Transverse colon (tissue), 4 donors: ENCODE data around the gene DENND1C. TPM values are rescaled to one million over a fixed set of nuclear protein-coding genes. Genes with fewer than 3 reads are reported as not detected.

Experiments used
- DNase-seq: peaks from one replicate; pipeline ENCODE4 v3.0.0-alpha.2; 2019
- H3K27ac ChIP-seq, 4 donors: fragments of 200-600 bp; sonication (generic); 2 replicates each; pipeline ENCODE4 v1.5.1; 2016 to 2018; ENCODE audit warnings: inconsistent platforms in 4 of 4
- H3K27me3 ChIP-seq: fragments of 200-600 bp; sonication (generic); 2 replicates; pipeline ENCODE4 v1.5.1; 2017; ENCODE audit warnings: inconsistent platforms
- H3K36me3 ChIP-seq, 4 donors: fragments of 200-600 bp; sonication (generic); 2 replicates each; pipeline ENCODE4 v1.5.1; 2017 to 2019; ENCODE audit warnings: inconsistent platforms in 4 of 4
- H3K4me1 ChIP-seq, 4 donors: fragments of 200-600 bp; sonication (generic); 2 replicates each; pipeline ENCODE4 v1.5.1; 2017 to 2020; ENCODE audit warnings: inconsistent platforms in 4 of 4
- H3K4me3 ChIP-seq, 4 donors: fragments of 200-600 bp; sonication (generic); 1 replicate in 1 of 4; 2 replicates in 3 of 4; pipeline versions ENCODE4 v1.5.1 to v1.6.1; 2017 to 2019; ENCODE audit warnings: inconsistent platforms in 4 of 4
- H3K9me3 ChIP-seq, 2 donors: fragments of 200-600 bp; sonication (generic); 2 replicates each; pipeline ENCODE4 v1.5.1; 2017 to 2019; ENCODE audit warnings: inconsistent platforms in 2 of 2
- EP300 ChIP-seq: sonication (generic); formaldehyde crosslinking; IDR thresholded peaks from one replicate; pipeline ENCODE4 v1.6.1; 2017; ENCODE audit warnings: antibody characterized with exemption, low read depth
- POLR2A ChIP-seq: fragments of 450-650 bp; IDR thresholded peaks from one replicate; pipeline ENCODE4 v1.6.1; 2016; ENCODE audit warnings: antibody characterized with exemption, mild to moderate bottlenecking, moderate library complexity
- POLR2AphosphoS5 ChIP-seq, 3 donors: sonication (generic); formaldehyde crosslinking; IDR thresholded peaks; one replicate each; pipeline ENCODE4 v1.6.1; 2016; ENCODE audit warnings: antibody characterized with exemption in 3 of 3
- WGBS, 2 donors: methylation state at CpG; one replicate each; pipeline ENCODE4 v1.1.5; 2018; ENCODE audit warnings: low coverage in 1 of 2; 5-methylcytosine and 5-hydroxymethylcytosine counted together
- in situ Hi-C, 4 donors: fragments of 200-750 bp; cut with MboI; loops; one replicate each; pipeline versions ENCODE4 v1.15.0 to v1.15.1; 2017; ENCODE audit warnings: low sequenced_read_pairs in 3 of 4, low pct_ligation_motif_present in 1 of 4, low pct_unique_long_range_greater_than_20kb in 1 of 4
- intact Hi-C: fragments of 100-400 bp; cut with DNase I; formaldehyde crosslinking; loops from one replicate; pipeline ENCODE4 v1.15.1; 2023; ENCODE audit warnings: low total_unique reads
- total RNA-seq, 4 donors: library from RNA; depleted of rRNA; stranded (reverse); fragments of >200 nt; gene quantifications; one replicate each; pipeline ENCODE4 v1.1.0, GENCODE V29; 2016
- TF ChIP-seq, protein P1 (sequence below), 5 experiments: fragments of 200-600 bp in 3 of 5; fragments of 450-650 bp in 2 of 5; sonication (generic) in 3 of 5; IDR thresholded peaks; 1 replicate in 2 of 5; 2 replicates in 3 of 5; pipeline ENCODE4 v1.5.1; 2016 to 2017; ENCODE audit warnings: antibody characterized with exemption in 5 of 5, inconsistent platforms in 3 of 5, mild to moderate bottlenecking in 2 of 5, moderate library complexity in 1 of 5

Gene DENND1C
- total RNA-seq, 4 donors from 2014 or later = 0.40 to 7.5 (median 5.0) TPM

DNA sequence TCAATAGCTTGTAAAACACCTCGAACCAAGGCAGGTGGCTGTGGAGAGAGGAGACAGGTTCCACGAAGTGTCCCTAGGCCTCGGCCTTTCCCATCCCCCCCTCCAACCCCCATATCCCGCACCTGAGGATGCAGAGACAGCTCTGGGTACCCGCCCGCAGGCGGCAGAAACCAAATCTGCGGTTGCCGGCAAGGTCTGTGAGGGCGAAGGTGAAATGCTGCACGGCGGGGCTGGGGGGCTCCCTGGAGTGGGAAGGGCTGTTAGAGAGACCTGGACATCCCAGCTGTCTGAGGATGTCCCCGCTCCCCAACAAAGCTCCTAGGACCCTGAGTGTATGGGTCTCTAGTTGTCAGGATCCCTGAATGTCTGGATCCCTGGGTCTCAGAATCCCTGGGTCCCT lies 2.8 kb downstream of the DENND1C start:
- H3K27ac ChIP-seq = no peak overlapping the region
- intact Hi-C loops = no loop called here
- in situ Hi-C loops = no loop called here
- TF ChIP-seq EP300 (no peak), POLR2AphosphoS5 (IDR thresholded peaks at IDR 0.05) (no peak), POLR2A (no peak)
- TF ChIP-seq, protein P1, sequence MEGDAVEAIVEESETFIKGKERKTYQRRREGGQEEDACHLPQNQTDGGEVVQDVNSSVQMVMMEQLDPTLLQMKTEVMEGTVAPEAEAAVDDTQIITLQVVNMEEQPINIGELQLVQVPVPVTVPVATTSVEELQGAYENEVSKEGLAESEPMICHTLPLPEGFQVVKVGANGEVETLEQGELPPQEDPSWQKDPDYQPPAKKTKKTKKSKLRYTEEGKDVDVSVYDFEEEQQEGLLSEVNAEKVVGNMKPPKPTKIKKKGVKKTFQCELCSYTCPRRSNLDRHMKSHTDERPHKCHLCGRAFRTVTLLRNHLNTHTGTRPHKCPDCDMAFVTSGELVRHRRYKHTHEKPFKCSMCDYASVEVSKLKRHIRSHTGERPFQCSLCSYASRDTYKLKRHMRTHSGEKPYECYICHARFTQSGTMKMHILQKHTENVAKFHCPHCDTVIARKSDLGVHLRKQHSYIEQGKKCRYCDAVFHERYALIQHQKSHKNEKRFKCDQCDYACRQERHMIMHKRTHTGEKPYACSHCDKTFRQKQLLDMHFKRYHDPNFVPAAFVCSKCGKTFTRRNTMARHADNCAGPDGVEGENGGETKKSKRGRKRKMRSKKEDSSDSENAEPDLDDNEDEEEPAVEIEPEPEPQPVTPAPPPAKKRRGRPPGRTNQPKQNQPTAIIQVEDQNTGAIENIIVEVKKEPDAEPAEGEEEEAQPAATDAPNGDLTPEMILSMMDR (IDR thresholded peaks at IDR 0.05) = no peak
- no peak for DNase-seq
- no peak overlapping the region for H3K4me3 ChIP-seq
- H3K36me3 ChIP-seq = no peaks in the 10 kb centered on the region
- peaks cover 4 to 17% (median 13%) of the 10 kb centered on the region in 4 donors for H3K4me1 ChIP-seq
- WGBS, 2 donors = 85% methylated on average over 11 of the region's 13 CpGs; no CpG with 5 or more reads in 1 of the 2 donors
- H3K27me3 ChIP-seq = peaks cover 19% of the 10 kb centered on the region
- H3K9me3 ChIP-seq = no peaks in the 10 kb centered on the region

DNA sequence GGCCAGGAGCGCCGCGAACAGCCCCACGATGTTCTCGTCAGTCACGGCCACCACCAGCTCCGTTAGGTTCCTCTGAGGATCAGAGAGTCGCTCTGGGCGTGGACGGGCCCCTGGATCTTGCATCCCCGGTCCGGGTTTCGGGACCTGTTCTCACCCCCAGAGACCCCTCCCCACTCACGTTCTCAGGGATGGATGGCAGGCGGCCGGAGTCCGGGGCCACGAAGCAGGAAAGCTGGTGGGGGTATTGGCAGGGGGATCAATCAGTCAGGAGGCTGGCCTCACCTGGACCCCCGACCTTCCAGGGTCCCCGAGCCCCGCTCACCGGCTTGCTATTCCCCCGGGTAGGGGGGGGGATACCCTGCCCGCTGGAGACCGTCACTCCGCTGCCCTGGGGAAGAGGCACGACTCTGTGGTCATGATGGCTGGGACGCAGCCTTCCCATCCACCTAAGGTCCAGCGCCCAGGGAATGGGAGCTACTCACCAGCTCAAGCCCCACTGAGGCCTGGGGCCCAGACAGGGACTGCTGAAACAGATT lies 4.6 kb downstream of the DENND1C start:
- 42% methylated on average over 29 of the region's 29 CpGs; no CpG with 5 or more reads in 1 of the 2 donors for WGBS, 2 donors
- Histone ChIP-seq H3K4me1 (peaks cover 4 to 17% (median 13%) of the 10 kb centered on the region in 4 donors), H3K9me3 (no peaks in the 10 kb centered on the region), H3K36me3 (no peaks in the 10 kb centered on the region), H3K27ac (peak overlapping the region in 2 of 4 donors; percentile 26 to 40), H3K27me3 (peaks cover 19% of the 10 kb centered on the region), H3K4me3 (peak overlapping the region in 2 of 4 donors; percentile 24 to 37)
- DNase-seq = no peak
- in situ Hi-C loops = no loop called here
- intact Hi-C loops = no loop called here
- TF ChIP-seq EP300 = no peak
- TF ChIP-seq, protein P1 (IDR thresholded peaks at IDR 0.05) = no peak
- TF ChIP-seq POLR2A = no peak
- TF ChIP-seq POLR2AphosphoS5 (IDR thresholded peaks at IDR 0.05) = no peak

DNA sequence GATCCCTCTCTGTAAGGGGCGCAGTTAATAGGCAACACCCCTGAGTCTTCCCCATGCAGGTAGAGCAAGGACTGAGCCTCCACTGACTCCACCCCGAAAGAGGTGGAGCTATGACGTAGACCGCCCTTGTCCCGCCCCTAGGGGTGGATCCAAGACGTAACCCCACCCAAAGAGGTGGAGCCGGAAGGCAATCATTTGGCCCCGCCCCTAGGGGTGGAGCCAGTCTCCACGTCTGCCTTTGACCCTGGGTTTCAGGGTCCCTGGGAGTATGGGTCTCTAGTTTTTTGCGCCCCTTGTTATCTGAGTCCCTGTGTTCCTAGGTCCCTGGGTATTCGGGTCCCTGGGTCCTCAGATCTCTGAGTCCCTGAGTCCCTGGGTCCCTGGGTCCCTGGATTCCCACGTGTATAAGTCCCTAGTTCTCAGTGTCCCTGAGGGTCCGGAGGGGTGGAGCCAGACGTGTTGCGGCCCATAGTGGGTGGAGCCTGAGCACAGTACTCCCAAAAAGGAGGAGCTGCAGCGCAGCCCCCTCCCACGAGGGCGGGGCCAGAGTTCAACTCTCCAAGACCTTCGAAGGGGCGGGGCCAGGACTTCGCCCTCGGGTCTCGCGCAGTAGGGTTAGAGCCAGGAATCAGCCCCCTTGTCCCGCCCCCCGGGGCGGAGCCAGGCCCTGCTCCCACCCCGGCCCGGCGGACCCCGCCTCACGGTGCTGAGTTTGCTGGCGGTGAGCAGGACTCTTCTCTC lies 5.3 kb downstream of the DENND1C start:
- Histone ChIP-seq H3K4me3 (peak overlapping the region in 2 of 4 donors; percentile 24 to 37), H3K4me1 (peaks cover 4 to 17% (median 13%) of the 10 kb centered on the region in 4 donors), H3K36me3 (no peaks in the 10 kb centered on the region), H3K27ac (peak overlapping the region in 2 of 4 donors; percentile 26 to 40), H3K9me3 (no peaks in the 10 kb centered on the region), H3K27me3 (peaks cover 19% of the 10 kb centered on the region)
- peak; percentile 94 for DNase-seq
- intact Hi-C loops = no loop called here
- TF ChIP-seq POLR2AphosphoS5 (IDR thresholded peaks at IDR 0.05) = no peak
- no peak for TF ChIP-seq POLR2A
- no peak for TF ChIP-seq EP300
- TF ChIP-seq, protein P1 (IDR thresholded peaks at IDR 0.05) = no peak
- in situ Hi-C loops = no loop called here
- 28 to 60% methylated on average over 2 to 18 of the region's 33 CpGs for whole genome bisulfite sequencing, 2 donors

DNA sequence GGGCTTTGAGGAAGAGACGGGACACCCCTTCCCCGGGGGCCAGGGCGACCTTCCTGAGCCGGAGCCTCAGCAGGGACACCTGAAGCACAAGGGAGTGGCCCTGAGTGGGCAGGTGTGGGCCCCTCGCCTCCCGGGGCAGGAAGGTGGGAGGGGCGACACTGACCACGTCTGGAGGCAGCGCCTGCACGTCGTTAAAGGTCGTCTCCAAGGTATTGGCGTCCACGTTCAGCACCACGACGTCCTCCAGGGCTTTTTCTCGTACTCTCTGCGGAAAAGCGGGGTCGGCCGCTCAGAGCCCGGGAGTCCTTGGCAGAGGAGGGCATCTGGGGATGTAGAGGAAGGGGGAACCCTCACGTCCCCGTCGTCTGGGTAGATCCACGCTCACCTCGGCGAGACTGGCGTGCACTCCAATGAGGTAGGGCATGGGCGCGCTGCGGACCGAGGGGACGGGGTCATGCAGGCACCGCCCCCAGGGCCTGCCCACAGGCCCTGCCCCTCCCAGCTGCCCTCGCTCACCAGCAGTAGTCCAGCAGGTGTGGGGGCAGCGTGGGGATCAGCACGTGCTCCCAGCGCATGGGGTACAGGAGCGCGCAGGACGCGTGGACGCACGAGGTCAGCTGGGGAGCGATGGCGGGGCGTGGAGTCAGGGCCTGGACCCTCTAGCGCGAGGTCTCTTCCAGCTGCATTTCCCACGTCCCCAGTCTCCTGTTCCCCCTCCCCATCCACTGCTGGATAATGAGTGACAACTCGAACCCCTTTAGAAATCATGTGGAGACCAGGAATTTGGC lies 6.1 kb downstream of the DENND1C start:
- TF ChIP-seq POLR2A = no peak
- TF ChIP-seq EP300 = no peak
- no peak for TF ChIP-seq POLR2AphosphoS5 (IDR thresholded peaks at IDR 0.05)
- TF ChIP-seq, protein P1 (IDR thresholded peaks at IDR 0.05) = no peak
- H3K36me3 ChIP-seq = no peaks in the 10 kb centered on the region
- H3K4me1 ChIP-seq = peaks cover 4 to 17% (median 11%) of the 10 kb centered on the region in 4 donors
- peaks cover 19% of the 10 kb centered on the region for H3K27me3 ChIP-seq
- peak overlapping the region in 2 of 4 donors; percentile 2 to 37 for H3K4me3 ChIP-seq
- no peak overlapping the region for H3K27ac ChIP-seq
- H3K9me3 ChIP-seq = no peaks in the 10 kb centered on the region
- intact Hi-C loops = no loop called here
- 36% methylated on average over 40 of the region's 52 CpGs; no CpG with 5 or more reads in 1 of the 2 donors for WGBS, 2 donors
- in situ Hi-C loops = no loop called here
- no peak for DNase-seq
